GM12878 (cell line): ENCODE results near the gene TMEM151A. TPM values are rescaled to one million over a fixed set of nuclear protein-coding genes. Genes with fewer than 3 reads are reported as not detected.

Experiments
- BCLAF1 ChIP-seq: fragments of 450-650 bp; IDR thresholded peaks from 2 replicates; pipeline ENCODE4 v1.6.1; 2017; ENCODE audit warnings: antibody characterized with exemption, mild to moderate bottlenecking, moderate library complexity
- CBX5 ChIP-seq: sonication (generic); IDR thresholded peaks from 2 replicates; pipeline ENCODE4 v1.6.1; 2016; ENCODE audit warnings: low read depth, moderate library complexity, mild to moderate bottlenecking, inconsistent platforms
- E2F4 ChIP-seq: IDR thresholded peaks from 2 replicates; pipeline ENCODE4 v1.6.1; 2012; ENCODE audit warnings: low read depth, low read length, improper control_type of control experiment
- E2F8 ChIP-seq: fragments of 450-650 bp; IDR thresholded peaks from 2 replicates; pipeline ENCODE4 v1.6.1; 2018; ENCODE audit warnings: mild to moderate bottlenecking, low read depth, moderate library complexity; ENCODE audit not compliant: partially characterized antibody
- EED ChIP-seq: sonication (generic); IDR thresholded peaks from 2 replicates; pipeline ENCODE4 v1.6.1; 2016; ENCODE audit warnings: antibody characterized with exemption, low read depth
- ELK1 ChIP-seq: IDR thresholded peaks from 2 replicates; pipeline ENCODE4 v1.6.1; 2012; ENCODE audit warnings: low read depth, low read length, improper control_type of control experiment
- EP300 ChIP-seq, 2 experiments: fragments of 150-350 bp in 1 of 2; IDR thresholded peaks; 2 replicates each; pipeline ENCODE4 v1.6.1; 2011 to 2012; ENCODE audit warnings: low read depth in 2 of 2, low read length in 2 of 2, borderline replicate concordance in 1 of 2, improper control_type of control experiment in 1 of 2, inconsistent platforms in 1 of 2; ENCODE audit not compliant: control insufficient read depth in 1 of 2
- HDAC2 ChIP-seq: fragments of 200-600 bp; sonication (generic); IDR thresholded peaks from 2 replicates; pipeline ENCODE4 v1.6.1; 2017
- HSF1 ChIP-seq: fragments of 150-350 bp; IDR thresholded peaks from 2 replicates; pipeline ENCODE4 v1.6.1; 2014; ENCODE audit warnings: mild to moderate bottlenecking, low read depth, low read length
- NR2F1 ChIP-seq: fragments of 450-650 bp; conservative IDR thresholded peaks from 2 replicates; pipeline ENCODE4 v1.6.1; 2017; ENCODE audit warnings: mild to moderate bottlenecking
- POLR2AphosphoS5 ChIP-seq: IDR thresholded peaks from 2 replicates; pipeline ENCODE4 v1.6.1; 2011; ENCODE audit warnings: mild to moderate bottlenecking, low read length, inconsistent platforms
- RAD51 ChIP-seq: fragments of 450-650 bp; IDR thresholded peaks from 2 replicates; pipeline ENCODE4 v1.6.1; 2016; ENCODE audit warnings: moderate library complexity, mild to moderate bottlenecking, inconsistent platforms
- RCOR1 ChIP-seq: conservative IDR thresholded peaks from 2 replicates; pipeline ENCODE4 v1.6.1; 2012; ENCODE audit warnings: low read depth, low read length, improper control_type of control experiment
- RELA ChIP-seq: fragments of 450-650 bp; IDR thresholded peaks from 2 replicates; pipeline ENCODE4 v1.8.0; 2014; ENCODE audit warnings: borderline replicate concordance; ENCODE audit not compliant: partially characterized antibody
- RFX5 ChIP-seq: IDR thresholded peaks from 2 replicates; pipeline ENCODE4 v1.6.1; 2011; ENCODE audit warnings: low read depth, low read length, improper control_type of control experiment
- SIX5 ChIP-seq: IDR thresholded peaks from 2 replicates; pipeline ENCODE4 v1.6.1; 2011; ENCODE audit warnings: mild to moderate bottlenecking, low read depth, low read length, moderate library complexity; ENCODE audit not compliant: severe bottlenecking
- SMARCA5 ChIP-seq: fragments of 450-650 bp; IDR thresholded peaks from 2 replicates; pipeline ENCODE4 v1.6.1; 2017; ENCODE audit warnings: mild to moderate bottlenecking
- SP1 ChIP-seq: IDR thresholded peaks from one replicate; pipeline ENCODE4 v1.6.1; 2011; ENCODE audit warnings: low read depth, low read length
- STAT3 ChIP-seq: IDR thresholded peaks from 2 replicates; pipeline ENCODE4 v1.6.1; 2011; ENCODE audit warnings: low read depth, low read length, improper control_type of control experiment
- ZNF622 ChIP-seq: fragments of 450-650 bp; IDR thresholded peaks from 2 replicates; pipeline ENCODE4 v1.6.1; 2017; ENCODE audit warnings: mild to moderate bottlenecking, inconsistent platforms
- polyA plus RNA-seq, 11 experiments: library from polyadenylated mRNA; depleted of rRNA in 4 of 11; unstranded in 6 of 11; stranded (reverse) in 5 of 11; fragments of >200 nt; fragmentation: Nextera tagmentation in 4 of 11; fragmentation: Illumina TruSeq in 1 of 11; extraction: Ambion mirVana in 4 of 11; extraction: Trizol in 1 of 11; gene quantifications; 1 replicate in 1 of 11; 2 replicates in 10 of 11; pipeline versions ENCODE4 v1.2.1 to v1.2.3, GENCODE V29; 2011 to 2016; ENCODE audit warnings: inconsistent platforms in 2 of 11, missing spikeins in 2 of 11, low read depth in 1 of 11
- total RNA-seq, 4 experiments: library from RNA; depleted of rRNA in 3 of 4; stranded (reverse); fragments of >200 nt in 3 of 4; fragmentation: Illumina TruSeq in 1 of 4; extraction: Trizol in 1 of 4; gene quantifications; 2 replicates each; pipeline versions ENCODE4 v1.2.1 to v1.2.3, GENCODE V29; 2013 to 2021

Gene TMEM151A
- total and polyA plus RNA-seq, 10 of the 15 experiments (the other 5 are each of a cell fraction or from before 2014, with no cell fraction given) = not detected

GRCh38 chr11:66288671-66289547, 2.8 kb upstream of the TMEM151A start, which contains the start of gene YIF1A (continued):
- TF ChIP-seq BCLAF1 (no peak), RFX5 (peak; percentile 71; the same call in 1 of the 2 replicates), RCOR1 (no peak), E2F8 (no peak), ZNF622 (no peak), ELK1 (no peak), RELA (peak; percentile 57), HDAC2 (no peak), CBX5 (no peak), EP300 (IDR thresholded peaks at IDR 0.05; ENCODE audit: borderline replicate concordance in 1 of 2, control insufficient read depth in 1 of 2, low read depth in 2 of 2, low read length in 2 of 2) (no peak), RAD51 (no peak), SMARCA5 (peak; percentile 73), EED (no peak; the same call in 1 of the 2 replicates), E2F4 (no peak), HSF1 (no peak), STAT3 (no peak), POLR2AphosphoS5 (peak; percentile 88), NR2F1 (peak; percentile 66), SP1 (peak; percentile 96), SIX5 (peak; percentile 24)
